Measurements from ENCODE around the gene FHIT.

The FHIT gene

GRCh38 chr3:61015408-61015807 is 235.8 kb downstream of the FHIT start:
- TF ChIP-seq CTCF (IDR thresholded peaks at IDR 0.05; ENCODE audit: borderline replicate concordance, control extremely low read depth, extremely low read depth, insufficient read depth, missing control alignments), result no peak
- in situ Hi-C loops (cut with MboI; ENCODE audit: low sequenced_read_pairs, unreplicated experiment), result no loop called here
- DNase-seq (ENCODE audit: low spot score), result no peak

- no peak for TF ChIP-seq CTCF (IDR thresholded peaks at IDR 0.05; ENCODE audit: borderline replicate concordance, control extremely low read depth, extremely low read depth, insufficient read depth, missing control alignments)
- DNase-seq (ENCODE audit: low spot score), result no peak
- in situ Hi-C loops (cut with MboI; ENCODE audit: low sequenced_read_pairs, unreplicated experiment), result no loop called here
Observed at GRCh38 chr3:61008998-61009380, 242.3 kb downstream of the FHIT start.

GRCh38 chr3:61008153-61008997 is 242.9 kb downstream of the FHIT start:
- no peak for DNase-seq (ENCODE audit: low spot score)
- no peak for TF ChIP-seq CTCF (IDR thresholded peaks at IDR 0.05; ENCODE audit: borderline replicate concordance, control extremely low read depth, extremely low read depth, insufficient read depth, missing control alignments)
- in situ Hi-C loops (cut with MboI; ENCODE audit: low sequenced_read_pairs, unreplicated experiment), result no loop called here

GRCh38 chr3:61005591-61005990 is 245.7 kb downstream of the FHIT start:
- no peak for TF ChIP-seq CTCF (IDR thresholded peaks at IDR 0.05; ENCODE audit: borderline replicate concordance, control extremely low read depth, extremely low read depth, insufficient read depth, missing control alignments)
- in situ Hi-C loops (cut with MboI; ENCODE audit: low sequenced_read_pairs, unreplicated experiment), result no loop called here
- no peak for DNase-seq (ENCODE audit: low spot score)

GRCh38 chr3:60998858-60999257 is 252.4 kb downstream of the FHIT start:
- in situ Hi-C loops (cut with MboI; ENCODE audit: low sequenced_read_pairs, unreplicated experiment), result no loop called here
- no peak for TF ChIP-seq CTCF (IDR thresholded peaks at IDR 0.05; ENCODE audit: borderline replicate concordance, control extremely low read depth, extremely low read depth, insufficient read depth, missing control alignments)
- DNase-seq (ENCODE audit: low spot score), result no peak

- TF ChIP-seq CTCF (IDR thresholded peaks at IDR 0.05; ENCODE audit: borderline replicate concordance, control extremely low read depth, extremely low read depth, insufficient read depth, missing control alignments), result no peak
- in situ Hi-C loops (cut with MboI; ENCODE audit: low sequenced_read_pairs, unreplicated experiment), result no loop called here
- DNase-seq (ENCODE audit: low spot score), result no peak
Observed at GRCh38 chr3:60992395-60992794, 258.9 kb downstream of the FHIT start.
